Stimulated activated CD4-positive, alpha-beta T cell treated with anti-CD3 and anti-CD28 coated beads, Interleukin-4, amount 100 ng/mL, for 48 hours (primary cell): Measurements from ENCODE around the gene PLEKHS1.
"Not testable (repeated sequence)": the region's sequence is repeated elsewhere in the genome, so short reads cannot be mapped to it uniquely, and the experiment has no call there.

Experiments
- DNase-seq, 2 donors: peaks; one replicate each; pipeline ENCODE4 v3.0.0-alpha.2; 2020; ENCODE audit warnings: low read depth in 2 of 2

The PLEKHS1 gene

GRCh38 chr10:113740850-113741249, 10.6 kb upstream of the PLEKHS1 start:
- DNase-seq, result no peak

- DNase-seq, result no peak
Observed at GRCh38 chr10:113742466-113742865, 9.0 kb upstream of the PLEKHS1 start.

DNA sequence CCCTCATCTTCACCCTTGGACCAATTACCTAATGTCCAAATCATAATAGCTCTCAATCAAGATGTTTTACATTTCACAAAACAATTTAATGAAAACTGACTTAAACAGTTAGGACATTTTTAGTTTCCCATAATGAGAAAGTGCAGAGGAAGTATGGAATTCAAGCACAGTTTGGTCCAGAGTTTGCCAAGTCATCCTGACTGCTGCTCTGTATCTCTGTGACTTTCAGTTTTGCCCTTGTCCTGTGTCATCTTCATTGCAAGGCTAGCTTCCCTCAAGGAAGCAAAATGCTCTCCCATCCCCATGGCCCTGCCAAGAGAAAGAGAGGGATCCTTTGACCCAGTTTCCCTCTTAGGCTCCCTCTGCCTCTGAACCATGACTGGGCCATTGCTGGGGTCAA, 7.9 kb upstream of the PLEKHS1 start:
- DNase-seq, result no peak

DNA sequence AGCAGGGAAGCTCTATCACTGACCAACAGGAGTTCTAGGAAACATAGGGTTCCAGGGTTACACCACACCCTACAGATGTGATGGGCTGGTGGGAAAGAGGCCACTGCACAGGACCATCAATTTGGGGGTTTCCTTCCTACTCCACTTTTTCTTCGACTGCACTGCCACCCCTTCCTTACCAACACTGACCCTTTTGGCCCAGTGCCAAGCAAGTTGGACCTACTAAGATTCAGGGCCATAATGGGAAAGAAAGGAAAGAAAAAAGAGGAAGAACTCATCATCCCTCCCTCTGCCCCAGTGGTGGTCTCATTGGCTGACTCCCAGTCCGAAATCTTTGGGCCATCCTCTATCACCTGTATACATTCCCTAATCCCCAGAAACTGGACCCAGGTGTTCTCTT, 6.1 kb upstream of the PLEKHS1 start:
- DNase-seq, result no peak

DNA sequence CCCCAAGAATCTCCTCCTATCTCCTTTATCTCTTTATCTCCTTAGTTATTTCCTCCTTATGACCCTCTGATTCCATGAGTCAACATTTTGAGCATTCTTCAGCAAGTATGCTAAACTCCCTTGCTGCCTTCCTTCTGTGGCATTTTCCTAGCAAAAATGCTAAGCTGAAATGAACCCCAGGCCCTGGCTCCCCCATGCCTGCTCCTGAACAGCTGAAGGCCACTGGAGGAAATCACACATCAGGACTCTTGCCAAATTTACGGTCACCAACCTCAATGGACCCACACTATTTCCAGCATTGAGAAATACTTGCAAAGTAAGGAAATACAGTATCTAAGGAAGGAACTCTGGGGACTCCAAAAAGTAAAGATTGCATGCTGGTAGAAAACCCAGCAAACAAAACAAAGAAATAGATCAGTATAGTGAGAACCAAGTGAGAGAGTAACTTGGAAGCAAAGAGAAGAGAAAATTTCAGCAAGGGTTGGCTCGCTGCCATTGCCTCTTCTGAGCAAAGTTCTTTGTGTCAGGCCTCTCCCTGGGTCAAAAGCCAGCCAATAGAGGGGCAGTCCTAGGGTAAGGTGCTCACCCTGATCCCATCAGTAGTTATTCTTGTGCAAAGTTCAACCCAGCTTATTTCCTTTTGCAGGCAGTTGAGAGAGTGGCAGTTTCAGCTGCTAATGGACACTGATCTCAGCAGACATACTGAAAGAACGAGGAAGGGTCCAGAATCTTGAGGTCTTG, 5.1 kb upstream of the PLEKHS1 start:
- no peak for DNase-seq

GRCh38 chr10:113752553-113752952, 1.1 kb downstream of the PLEKHS1 start:
- DNase-seq, result no peak

- DNase-seq, result no peak
Observed at GRCh38 chr10:113753020-113753692, 1.7 kb downstream of the PLEKHS1 start.

DNA sequence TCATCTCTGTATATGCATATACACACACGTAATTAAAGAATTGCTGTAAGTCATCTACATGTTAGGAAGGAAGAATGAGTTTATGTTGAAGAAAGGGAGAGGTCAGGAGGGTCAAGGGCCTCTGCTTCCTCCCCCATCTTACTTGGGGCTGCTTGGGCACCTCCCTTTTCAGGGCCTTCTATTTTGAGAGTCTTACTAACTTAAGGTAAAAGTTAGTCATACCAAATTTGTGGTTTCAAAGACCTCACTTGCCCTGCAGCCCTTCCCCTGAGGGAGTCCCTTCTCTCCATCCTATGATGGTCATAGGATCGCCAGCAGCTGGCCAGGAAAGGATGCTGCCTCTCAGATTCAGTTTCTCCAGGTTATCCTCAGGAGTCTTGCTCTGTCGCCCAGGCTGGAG, 2.6 kb downstream of the PLEKHS1 start:
- no peak for DNase-seq

DNA sequence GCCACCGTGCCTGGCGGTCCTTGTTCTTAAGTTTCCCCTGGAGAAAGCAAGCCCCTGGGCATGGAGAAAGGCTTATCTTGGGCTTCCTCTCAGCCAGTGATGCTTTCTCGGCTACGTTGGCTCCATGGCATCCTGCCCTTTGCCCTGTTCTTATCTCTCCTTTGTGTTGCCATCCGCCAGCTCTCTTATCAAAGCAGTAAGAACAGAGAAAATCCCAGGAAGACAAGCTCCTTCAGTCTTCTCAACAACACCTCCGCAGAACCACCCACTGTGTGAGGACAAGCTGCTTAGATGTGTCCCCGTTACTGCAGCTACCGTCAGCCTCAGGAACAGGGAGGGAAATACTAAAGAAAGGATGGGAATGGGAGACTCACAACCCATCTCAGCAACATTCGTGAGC, 3.3 kb downstream of the PLEKHS1 start:
- DNase-seq, result no peak

GRCh38 chr10:113756940-113757543, 5.6 kb downstream of the PLEKHS1 start:
- no peak for DNase-seq

DNA sequence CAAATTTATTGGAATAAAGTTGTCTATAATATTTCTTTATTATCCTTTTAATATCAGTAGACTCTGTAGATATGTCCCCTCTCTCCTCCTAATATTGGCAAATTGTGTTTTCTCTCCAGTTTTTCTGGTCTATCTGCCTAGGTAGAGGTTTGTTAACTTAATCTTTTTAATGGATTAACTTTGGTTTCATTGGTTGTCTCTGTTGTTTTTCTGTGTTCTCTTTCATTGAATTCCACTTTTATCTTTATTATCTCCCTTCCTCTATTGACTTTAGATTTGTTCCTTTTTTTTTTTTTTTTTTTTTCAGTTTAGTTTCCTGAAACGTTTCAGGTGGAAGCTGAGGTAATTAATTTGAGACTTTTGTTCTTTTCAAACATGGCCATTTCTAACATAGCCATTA, 10.6 kb downstream of the PLEKHS1 start:
- DNase-seq, result no peak

- DNase-seq, result no peak
Observed at GRCh38 chr10:113764582-113764981, 13.1 kb downstream of the PLEKHS1 start.

GRCh38 chr10:113765910-113766309, 14.4 kb downstream of the PLEKHS1 start:
- no peak for DNase-seq

GRCh38 chr10:113767222-113767621, 15.7 kb downstream of the PLEKHS1 start:
- no peak for DNase-seq

DNA sequence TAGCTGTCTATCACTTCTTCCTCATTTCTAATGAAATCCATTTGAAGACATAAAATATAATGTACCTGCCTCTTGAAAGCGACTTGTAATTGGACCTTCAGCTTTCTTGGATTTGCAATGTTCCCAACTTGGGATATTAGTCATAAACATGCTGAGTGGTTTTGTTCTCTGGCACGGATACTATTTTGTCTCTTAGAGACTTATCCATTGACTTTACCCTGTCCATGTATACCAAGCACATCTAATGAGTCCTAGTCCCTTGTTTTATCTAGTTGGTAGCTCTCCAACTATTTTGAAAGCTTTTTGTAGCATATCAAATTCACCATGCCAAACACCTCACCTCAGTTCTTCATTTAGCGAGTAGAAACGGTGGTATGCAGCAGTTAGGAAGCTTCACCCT, 18.9 kb downstream of the PLEKHS1 start:
- DNase-seq, result no peak

DNA sequence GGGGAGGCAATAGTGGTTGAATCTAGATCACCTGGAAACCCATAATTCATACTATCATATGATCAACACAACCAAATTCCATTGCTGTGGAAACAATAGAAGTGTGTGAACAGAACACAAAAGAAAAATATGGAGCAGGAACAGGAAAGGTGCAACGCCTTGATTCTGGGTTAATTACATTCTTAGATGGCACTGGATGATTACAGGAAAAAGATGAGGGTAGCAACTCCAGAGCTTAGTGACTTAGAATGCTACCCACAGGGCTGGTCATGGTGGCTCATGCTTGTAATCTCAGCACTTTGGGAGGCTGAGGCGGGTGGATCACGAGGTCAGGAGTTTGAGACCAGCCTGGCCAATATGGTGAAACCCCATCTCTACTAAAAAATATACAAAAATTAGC, 19.6 kb downstream of the PLEKHS1 start:
- DNase-seq, result not testable (repeated sequence)

DNA sequence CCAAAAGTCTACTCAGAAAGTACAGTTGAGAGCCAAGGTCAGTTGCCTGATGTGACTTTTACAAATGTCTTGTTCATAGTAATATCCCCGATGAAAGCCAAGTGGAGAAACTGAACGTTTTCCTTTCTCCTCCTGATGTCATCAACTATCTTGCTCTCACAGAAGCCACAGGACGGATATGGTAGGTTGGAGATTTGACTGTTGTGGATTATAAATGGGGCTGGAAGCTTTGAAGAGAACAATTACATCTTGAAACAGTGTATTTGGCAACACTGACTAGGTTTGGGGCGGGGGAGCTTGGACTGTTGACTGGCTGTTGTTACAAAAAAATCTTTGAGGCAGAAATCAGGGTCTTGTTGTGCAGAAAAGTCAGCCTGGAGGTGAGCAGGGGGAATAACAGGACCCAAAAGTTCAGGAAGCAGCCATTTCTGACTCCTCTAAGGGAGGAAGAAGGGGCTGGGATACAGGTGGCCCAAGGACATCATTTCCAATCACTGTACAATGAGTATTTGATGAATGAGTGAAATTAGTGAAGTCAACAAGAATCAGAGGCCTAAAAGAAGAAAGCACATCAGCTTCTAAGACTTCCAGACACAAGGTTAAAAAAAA, 24.3 kb downstream of the PLEKHS1 start:
- no peak for DNase-seq

GRCh38 chr10:113776553-113776952, 25.1 kb downstream of the PLEKHS1 start:
- DNase-seq, result no peak

GRCh38 chr10:113780681-113781250, 29.3 kb downstream of the PLEKHS1 start:
- DNase-seq, result no peak

DNA sequence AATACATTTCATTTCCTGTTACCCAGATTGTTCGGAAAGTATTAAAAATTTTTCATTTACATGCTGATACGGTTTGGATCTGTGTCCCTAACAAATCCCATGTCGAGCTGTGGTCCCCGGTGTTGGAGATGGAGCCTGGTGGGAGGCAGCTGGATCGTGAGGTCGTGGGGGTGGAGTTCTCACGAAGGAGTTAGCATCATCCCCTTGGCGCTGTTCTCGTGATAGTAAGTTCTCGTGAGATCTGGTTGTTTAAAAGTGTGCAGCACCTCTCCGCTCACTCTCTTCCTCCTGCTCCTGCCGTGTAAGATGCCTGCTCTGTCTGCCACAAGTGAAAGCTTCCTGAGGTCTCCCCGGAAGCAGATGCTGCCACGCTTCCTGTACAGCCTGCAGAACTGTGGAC, 30.9 kb downstream of the PLEKHS1 start:
- DNase-seq, result no peak

GRCh38 chr10:113782986-113783704, 31.7 kb downstream of the PLEKHS1 start:
- DNase-seq, result no peak

GRCh38 chr10:113788604-113789083, 37.2 kb downstream of the PLEKHS1 start:
- DNase-seq, result no peak
